H1 (cell line): ENCODE data around the gene SSC5D. TPM values are rescaled to one million over a fixed set of nuclear protein-coding genes. Genes with fewer than 3 reads are reported as not detected.
"Not testable (repeated sequence)": the region's sequence is repeated elsewhere in the genome, so short reads cannot be mapped to it uniquely, and the experiment has no call there.

Source experiments
- CTCF ChIA-PET: fragments of 300-600 bp; sonication (Branson Sonifier 250); formaldehyde crosslinking; loops from one replicate; lab custom pipeline; 2021; ENCODE audit not compliant: partially characterized antibody; lab: Charles Lee
- POLR2A ChIA-PET: fragments of 300-600 bp; sonication (Branson Sonifier 250); formaldehyde crosslinking; loops from one replicate; lab custom pipeline; 2021; ENCODE audit warnings: inconsistent platforms; ENCODE audit not compliant: partially characterized antibody; lab: Charles Lee
- DNase-seq, 2 experiments: peaks; one replicate each; pipeline versions ENCODE4 v3.0.0 to v3.0.0-alpha.2; 2010 to 2022; ENCODE audit warnings: low spot score in 2 of 2, low read depth in 1 of 2, mixed read lengths in 1 of 2
- FAIRE-seq: peaks from 2 replicates; lab custom pipeline; 2011; peaks lifted over from hg19 to GRCh38; lab: Jason Lieb, UNC
- H2AFZ ChIP-seq: 2 replicates; pipeline ENCODE4 v1.8.1; 2012; ENCODE audit warnings: low read length, inconsistent platforms
- H2AK5ac ChIP-seq: 2 replicates; pipeline ENCODE4 v1.6.1; 2013; ENCODE audit warnings: low read depth, low read length
- H2BK120ac ChIP-seq: replicated peaks from 2 replicates; pipeline ENCODE3; 2013; ENCODE audit warnings: low read depth, low read length, inconsistent platforms
- H2BK12ac ChIP-seq: 2 replicates; pipeline ENCODE4 v1.6.1; 2013; ENCODE audit warnings: low read depth, low read length
- H2BK15ac ChIP-seq: 2 replicates; pipeline ENCODE4 v1.6.1; 2013; ENCODE audit warnings: low read length
- H2BK20ac ChIP-seq: 2 replicates; pipeline ENCODE4 v1.6.1; 2013; ENCODE audit warnings: low read length
- H2BK5ac ChIP-seq: 2 replicates; pipeline ENCODE4 v1.6.1; 2013; ENCODE audit warnings: low read depth, low read length
- H3K14ac ChIP-seq: 2 replicates; pipeline ENCODE4 v1.6.1; 2013; ENCODE audit warnings: inconsistent platforms; ENCODE audit not compliant: insufficient read length
- H3K18ac ChIP-seq: 2 replicates; pipeline ENCODE4 v1.6.1; 2013; ENCODE audit warnings: low read length; ENCODE audit errors: extremely low read depth
- H3K23ac ChIP-seq: 2 replicates; pipeline ENCODE4 v1.6.1; 2013; ENCODE audit warnings: inconsistent platforms; ENCODE audit not compliant: insufficient read length
- H3K23me2 ChIP-seq: 2 replicates; pipeline ENCODE4 v1.6.1; 2013; ENCODE audit warnings: low read depth, low read length
- H3K27ac ChIP-seq: 2 replicates; pipeline ENCODE4 v1.6.1; 2011; ENCODE audit warnings: low read depth, low read length, inconsistent platforms
- H3K27me3 ChIP-seq, 4 experiments: replicated peaks in 1 of 4; 1 replicate in 1 of 4; 2 replicates in 3 of 4; pipeline versions ENCODE4 v1.6.1 to v1.8.1; 2011 to 2013; ENCODE audit warnings: low read length in 3 of 4, mild to moderate bottlenecking in 3 of 4, inconsistent platforms in 2 of 4, mixed read lengths in 2 of 4, moderate library complexity in 1 of 4; ENCODE audit not compliant: control insufficient read depth in 3 of 4, insufficient read depth in 3 of 4; ENCODE audit errors: extremely low read depth in 1 of 4
- H3K36me3 ChIP-seq, 4 experiments: 2 replicates each; pipeline versions ENCODE4 v1.6.1 to v1.8.1; 2011 to 2013; ENCODE audit warnings: mild to moderate bottlenecking in 4 of 4, low read length in 3 of 4, moderate library complexity in 2 of 4, control low read depth in 1 of 4, inconsistent platforms in 1 of 4; ENCODE audit not compliant: insufficient read depth in 4 of 4, control insufficient read depth in 2 of 4
- H3K4ac ChIP-seq: replicated peaks from 2 replicates; pipeline ENCODE3; 2013; ENCODE audit warnings: low read length, low read depth, mixed read lengths, inconsistent platforms; ENCODE audit not compliant: insufficient read length
- H3K4me1 ChIP-seq, 4 experiments: replicated peaks in 1 of 4; 1 replicate in 1 of 4; 2 replicates in 3 of 4; pipeline versions ENCODE4 v1.6.1 to v1.8.1; 2011 to 2013; ENCODE audit warnings: low read length in 3 of 4, inconsistent platforms in 2 of 4, mixed read lengths in 1 of 4; ENCODE audit not compliant: insufficient read depth in 4 of 4, control insufficient read depth in 3 of 4
- H3K4me2 ChIP-seq, 2 experiments: 2 replicates each; pipeline versions ENCODE4 v1.6.1 to v1.8.1; 2011 to 2013; ENCODE audit warnings: low read depth in 2 of 2, low read length in 2 of 2, control low read depth in 1 of 2, inconsistent platforms in 1 of 2, mild to moderate bottlenecking in 1 of 2; ENCODE audit not compliant: insufficient read depth in 1 of 2
- H3K4me3 ChIP-seq, 4 experiments: fragments of 200-600, 300-600 bp in 1 of 4; sonication (generic), shearing (Covaris generic), sonication (Bioruptor Twin) in 1 of 4; 2 replicates each; pipeline versions ENCODE4 v1.5.1 to v1.8.1; 2011 to 2016; ENCODE audit warnings: low read length in 4 of 4, low read depth in 3 of 4, control low read depth in 2 of 4, inconsistent platforms in 2 of 4, mild to moderate bottlenecking in 2 of 4, mixed read lengths in 1 of 4, moderate library complexity in 1 of 4; ENCODE audit not compliant: insufficient read depth in 2 of 4; ENCODE audit errors: extremely low read depth in 1 of 4
- H3K56ac ChIP-seq: replicated peaks from 2 replicates; pipeline ENCODE3; 2013; ENCODE audit warnings: low read depth, mild to moderate bottlenecking, mixed read lengths, low read length, inconsistent platforms; ENCODE audit not compliant: insufficient read length
- H3K79me1 ChIP-seq: 2 replicates; pipeline ENCODE4 v1.6.1; 2013; ENCODE audit warnings: low read depth, low read length, control low read depth
- H3K79me2 ChIP-seq, 2 experiments: 2 replicates each; pipeline versions ENCODE4 v1.6.1 to v1.8.1; 2012 to 2013; ENCODE audit warnings: low read length in 2 of 2, mild to moderate bottlenecking in 2 of 2, inconsistent platforms in 1 of 2; ENCODE audit not compliant: insufficient read depth in 2 of 2, control insufficient read depth in 1 of 2
- H3K9ac ChIP-seq, 4 experiments: replicated peaks in 1 of 4; 1 replicate in 1 of 4; 2 replicates in 3 of 4; pipeline versions ENCODE4 v1.6.1 to v1.8.1; 2011 to 2013; ENCODE audit warnings: low read depth in 3 of 4, low read length in 3 of 4, control low read depth in 2 of 4, mild to moderate bottlenecking in 2 of 4, moderate library complexity in 2 of 4, inconsistent platforms in 1 of 4; ENCODE audit errors: extremely low read depth in 1 of 4
- H3K9me3 ChIP-seq, 2 experiments: 2 replicates each; pipeline versions ENCODE4 v1.6.1 to v1.8.1; 2012 to 2013; ENCODE audit warnings: mild to moderate bottlenecking in 2 of 2, moderate library complexity in 2 of 2, control low read depth in 1 of 2, inconsistent platforms in 1 of 2, low read depth in 1 of 2, low read length in 1 of 2, mixed read lengths in 1 of 2; ENCODE audit not compliant: insufficient read depth in 2 of 2
- H4K20me1 ChIP-seq, 2 experiments: replicated peaks in 1 of 2; 2 replicates each; pipeline versions ENCODE3 to v1.8.1; 2011 to 2013; ENCODE audit warnings: inconsistent platforms in 2 of 2, low read length in 2 of 2, mild to moderate bottlenecking in 1 of 2; ENCODE audit not compliant: insufficient read depth in 2 of 2, control insufficient read depth in 1 of 2
- H4K5ac ChIP-seq: 2 replicates; pipeline ENCODE4 v1.6.1; 2013; ENCODE audit warnings: low read length, low read depth, mixed read lengths, inconsistent platforms; ENCODE audit not compliant: insufficient read length
- H4K8ac ChIP-seq: 2 replicates; pipeline ENCODE4 v1.8.0; 2013; ENCODE audit warnings: mild to moderate bottlenecking, moderate library complexity, low read length, inconsistent platforms; ENCODE audit not compliant: insufficient read depth; ENCODE audit errors: extremely low read depth
- H4K91ac ChIP-seq: replicated peaks from 2 replicates; pipeline ENCODE3; 2013; ENCODE audit warnings: low read length, mixed read lengths, inconsistent platforms; ENCODE audit not compliant: insufficient read length
- WGBS, 2 experiments: shearing (Covaris generic) in 1 of 2; methylation state at CpG; one replicate each; pipeline versions ENCODE4 v1.1.6 to v1.1.7; 2013 to 2015; ENCODE audit warnings: low lambda C conversion rate in 2 of 2, mixed read lengths in 2 of 2, inconsistent platforms in 1 of 2, low coverage in 1 of 2, missing lambda C conversion rate in 1 of 2; ENCODE audit not compliant: insufficient replicate concordance in 2 of 2, insufficient coverage in 1 of 2, insufficient read length in 1 of 2; ENCODE audit errors: extremely low coverage in 1 of 2, missing lambda C conversion rate in 1 of 2; 5-methylcytosine and 5-hydroxymethylcytosine counted together
- polyA plus RNA-seq, 7 experiments: library from polyadenylated mRNA; depleted of rRNA in 3 of 7; stranded (reverse) in 5 of 7; unstranded in 2 of 7; fragments of >200 nt in 5 of 7; fragments of 200-250 nt in 2 of 7; gene quantifications; 1 replicate in 5 of 7; 2 replicates in 1 of 7; 4 replicates in 1 of 7; pipeline versions ENCODE4 v1.2.1 to v1.2.3, GENCODE V29; 2011 to 2013; ENCODE audit warnings: missing spikeins in 2 of 7, mixed read lengths in 2 of 7
- total RNA-seq: library from RNA; stranded (reverse); fragmentation: NEBNext Ultra II Directional; extraction: Animal tissue kit (Norgen Biotek cat#: 25700); gene quantifications from 2 replicates; pipeline ENCODE4 v1.2.1, GENCODE V29; 2021

SSC5D gene
- total and polyA plus RNA-seq, 2 of the 8 experiments (the other 6 are each of a cell fraction or from before 2014, with no cell fraction given) = 0.39 to 1.7 TPM

GRCh38 chr19:55534280-55534679 lies 46.0 kb downstream of the SSC5D start:
- FAIRE-seq = not testable (repeated sequence)

More at GRCh38 chr19:55534280-55534679, 46.0 kb downstream of the SSC5D start:
- peaks cover 0 to 16% (median 3%) of the 10 kb centered on the region in 4 experiments; a peak in 4 of 7 replicates for H3K4me1 ChIP-seq
- not testable (repeated sequence) for H2BK12ac ChIP-seq, H3K9ac ChIP-seq, H2BK15ac ChIP-seq, H4K5ac ChIP-seq, H3K27me3 ChIP-seq, H3K18ac ChIP-seq, H4K20me1 ChIP-seq, H3K23ac ChIP-seq, H3K79me2 ChIP-seq, H3K36me3 ChIP-seq, H3K56ac ChIP-seq, H2BK5ac ChIP-seq, H2BK20ac ChIP-seq, H2AFZ ChIP-seq, H2BK120ac ChIP-seq, H3K79me1 ChIP-seq, H3K14ac ChIP-seq, H3K4me3 ChIP-seq, H3K23me2 ChIP-seq, H3K4ac ChIP-seq, H4K8ac ChIP-seq, H4K91ac ChIP-seq, DNase-seq, H3K9me3 ChIP-seq, H3K27ac ChIP-seq, H3K4me2 ChIP-seq, H2AK5ac ChIP-seq
- POLR2A ChIA-PET = interaction anchor here (1.2 to 1.3 kb wide), 2 partner anchors 12 to 65 kb away, joined by 4 to 5 read pairs; partner anchors contain the start of gene FIZ1
- 90% methylated on average over 7 of the region's 7 CpGs; no CpG with 5 or more reads in 1 of the 2 experiments for WGBS, 2 experiments
- CTCF ChIA-PET = interaction anchor here (2.4 kb wide), 1 partner anchor 66 kb away, joined by 9 read pairs; no protein-coding TSS in a partner anchor
